ENCODE data around the gene FYB2.
A peak's percentile ranks its signal among the peaks of the same experiment; 100 is the strongest.

The FYB2 gene

DNA sequence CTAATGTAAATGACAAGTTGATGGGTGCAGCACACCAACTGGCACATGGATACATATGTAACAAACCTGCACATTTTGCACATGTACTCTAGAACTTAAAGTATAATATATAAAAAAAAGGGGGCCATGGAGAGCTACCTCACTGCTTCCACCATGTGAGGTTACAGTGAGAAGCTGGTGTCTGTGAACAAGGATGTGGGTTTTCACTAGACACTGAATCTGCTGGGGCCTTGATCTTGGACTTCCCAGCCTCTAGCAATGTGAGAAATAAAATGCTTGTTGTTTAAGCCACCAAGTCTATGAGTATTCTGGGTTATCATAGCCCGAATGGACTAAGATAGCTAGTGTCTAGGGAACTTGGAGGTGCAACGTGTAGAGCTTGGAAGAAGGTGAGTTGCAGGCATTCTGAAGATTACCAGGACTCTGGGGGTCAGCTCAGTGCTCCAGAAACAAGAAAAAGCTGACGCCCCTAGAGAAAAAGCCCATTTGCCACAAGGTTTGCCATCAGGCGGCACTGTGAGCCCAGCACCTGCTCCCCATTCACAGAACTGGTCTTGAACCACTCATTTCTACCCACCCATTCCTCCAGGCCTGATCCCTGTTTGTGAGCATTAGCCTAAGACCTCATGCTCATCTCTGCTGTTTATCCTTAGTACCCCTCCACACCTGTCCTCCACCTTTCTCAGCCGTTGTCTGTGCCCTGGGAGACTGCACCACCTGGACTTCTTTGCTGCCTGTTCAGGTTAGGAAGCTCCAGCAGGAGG lies 15.1 kb upstream of the FYB2 start:
- DNase-seq: no peak

DNA sequence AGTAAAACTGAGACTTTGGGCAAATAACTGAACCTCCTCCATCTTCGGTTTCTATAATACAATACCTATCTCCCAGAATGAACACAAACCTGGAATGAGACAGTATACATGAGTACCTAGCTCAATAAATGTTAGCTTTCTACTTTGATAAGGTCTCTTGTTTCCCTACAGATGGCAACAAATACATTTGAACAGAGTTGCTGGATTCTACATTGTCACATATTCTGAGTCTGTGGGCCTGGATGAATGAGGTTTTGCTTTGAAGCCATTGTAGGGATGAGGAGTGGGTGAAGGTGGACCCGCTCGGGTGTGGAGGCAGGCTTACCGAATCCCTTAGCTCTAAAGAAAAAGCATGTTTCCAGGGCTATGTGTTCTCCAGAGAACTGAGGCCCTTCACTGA lies 13.9 kb upstream of the FYB2 start:
- DNase-seq: no peak

DNA sequence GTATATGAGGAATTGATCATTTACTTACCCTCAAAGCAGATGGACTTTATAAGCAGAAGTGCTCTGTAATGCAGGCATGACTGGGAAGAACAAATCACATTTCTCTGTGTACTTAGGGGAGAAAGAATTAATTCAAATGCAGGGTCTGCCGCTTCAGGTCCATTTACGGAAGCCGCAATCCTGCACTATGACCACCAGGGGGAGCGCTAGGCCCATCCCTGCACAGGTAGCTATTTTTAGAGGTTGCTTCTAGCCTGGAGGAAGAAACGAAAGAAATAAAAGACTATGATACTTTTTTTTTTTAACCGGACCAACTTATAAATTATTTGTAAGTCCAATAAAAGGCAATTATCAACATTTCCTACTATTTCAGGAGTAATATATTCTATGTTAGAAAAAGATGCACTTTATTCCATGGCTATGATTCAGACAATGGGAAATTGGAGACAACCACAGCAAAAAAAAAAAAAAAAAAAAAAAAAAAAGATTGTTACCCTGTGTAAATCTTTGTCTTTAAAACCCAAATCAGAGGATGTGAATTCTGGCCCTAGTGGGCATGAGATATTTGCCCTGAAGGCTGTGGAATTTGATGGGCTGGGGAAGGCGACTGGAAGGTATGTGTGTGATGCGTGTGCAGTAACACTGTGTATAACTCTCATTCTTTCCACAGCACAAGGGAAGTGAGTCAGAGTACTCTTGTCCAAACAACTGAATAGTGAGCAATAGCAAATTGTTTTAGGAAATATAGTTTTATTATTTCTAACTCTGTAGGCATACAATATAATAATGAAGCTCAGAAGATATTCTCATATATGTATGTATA lies 12.9 kb upstream of the FYB2 start:
- peak; percentile 36 for DNase-seq

DNA sequence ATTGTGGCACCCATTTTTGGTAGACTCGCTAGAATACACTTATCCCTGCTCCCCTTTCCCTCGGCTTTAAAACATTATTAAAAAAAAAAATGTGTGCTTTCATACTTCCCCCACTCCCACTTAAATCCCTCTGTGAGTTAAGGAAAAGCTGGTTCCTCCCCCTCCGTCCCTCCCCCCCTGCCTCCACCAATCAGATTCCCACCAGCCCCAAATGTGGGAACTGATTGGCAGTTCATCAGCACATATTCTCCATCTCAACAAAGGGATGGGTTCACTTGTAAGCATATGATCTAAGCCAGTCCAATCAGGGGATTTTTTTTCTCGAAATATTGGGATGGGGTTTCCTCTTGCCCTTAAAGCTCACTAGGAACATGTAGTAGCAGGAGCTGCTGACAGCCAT lies 10.8 kb upstream of the FYB2 start:
- no peak for DNase-seq

DNA sequence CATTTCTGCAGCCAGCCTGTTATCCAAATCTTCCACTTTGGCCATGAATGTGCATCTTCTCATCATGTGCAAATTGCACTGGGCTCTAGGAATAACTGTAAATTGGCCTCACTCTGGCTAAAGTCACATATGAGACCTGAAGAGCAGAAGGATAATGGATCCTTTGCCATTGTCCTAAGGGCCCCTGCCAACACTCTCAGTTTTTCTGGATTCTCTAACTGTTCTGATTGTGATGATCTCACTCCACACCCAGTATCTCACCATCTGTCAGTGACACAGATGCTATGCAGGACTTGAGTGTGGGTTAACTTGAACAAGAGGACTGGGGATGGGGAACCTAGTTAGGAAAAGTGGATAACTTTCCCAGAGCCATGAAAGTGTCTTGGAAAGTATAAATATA lies 8.5 kb upstream of the FYB2 start:
- DNase-seq: no peak

DNA sequence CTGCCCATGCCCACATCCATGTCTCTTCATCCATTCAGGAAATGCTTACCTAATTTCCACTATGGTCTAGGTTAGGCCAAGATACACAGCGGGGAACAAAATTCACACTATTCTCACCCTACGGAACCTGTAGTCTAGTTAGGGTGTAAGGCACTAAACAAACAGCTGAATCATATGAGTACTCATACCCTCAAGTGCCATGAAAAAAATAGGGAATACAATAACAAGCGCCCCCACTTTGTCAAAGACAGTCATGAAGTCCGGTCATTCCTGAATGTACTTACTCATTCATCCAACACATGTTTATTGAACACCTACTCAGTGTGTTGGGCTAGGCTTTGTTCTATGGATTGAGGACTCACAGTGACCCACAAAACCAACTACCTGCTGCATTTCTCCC lies 6.2 kb upstream of the FYB2 start:
- no peak for DNase-seq

DNA sequence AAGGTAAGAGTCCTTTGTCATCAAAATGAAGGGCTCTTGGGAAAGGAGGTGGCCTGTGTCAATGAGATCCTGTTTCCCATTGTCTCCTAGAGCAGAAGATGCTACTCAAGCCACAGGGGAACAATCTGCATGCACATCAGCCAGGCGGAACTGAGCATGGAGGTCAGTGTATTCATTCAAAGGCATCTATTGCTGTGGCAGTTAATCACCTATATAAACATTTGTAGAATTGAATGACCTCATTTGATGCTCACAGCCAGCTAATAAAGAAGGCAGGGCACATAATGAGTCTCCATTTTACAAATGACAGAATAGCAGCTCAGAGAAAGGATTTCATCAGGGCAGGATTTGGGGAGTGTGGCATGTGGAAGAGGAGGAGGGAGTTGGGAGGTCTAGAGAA lies 5.7 kb upstream of the FYB2 start:
- no peak for DNase-seq

DNA sequence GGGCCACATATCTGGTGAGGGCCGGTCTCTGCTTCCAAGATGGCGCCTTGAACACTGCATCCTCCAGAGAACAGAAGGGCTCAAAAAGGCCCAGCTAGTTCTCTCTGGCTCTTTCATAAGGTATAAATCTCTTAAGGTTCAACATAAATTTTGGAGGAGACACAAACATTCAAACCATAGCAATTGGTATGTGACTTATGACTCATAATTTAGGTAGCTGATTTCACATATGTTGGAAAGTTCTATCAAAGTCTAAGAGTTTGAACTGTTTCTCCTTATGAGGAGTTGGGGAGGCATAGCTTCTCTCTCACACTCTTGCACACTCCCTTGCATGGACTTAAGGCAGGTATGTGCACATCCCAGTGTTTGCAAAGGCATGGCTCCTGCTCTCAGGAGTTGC lies 5.1 kb upstream of the FYB2 start:
- DNase-seq: no peak

DNA sequence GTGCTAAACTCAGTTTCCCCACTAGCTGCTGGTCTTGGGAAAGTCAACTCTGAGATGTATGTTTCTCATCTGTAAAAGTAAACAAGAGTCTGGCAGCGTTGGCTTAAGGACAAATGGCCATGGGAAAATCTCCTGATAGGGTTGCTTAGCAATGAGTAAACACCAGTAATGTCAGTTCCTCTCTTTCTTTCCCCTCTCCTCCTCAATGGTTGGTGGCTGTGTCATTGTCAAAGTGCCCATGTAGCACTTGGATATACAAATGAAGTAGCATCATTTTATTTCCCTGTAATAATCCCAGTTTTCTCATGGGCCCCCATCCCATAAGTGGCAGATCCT lies 2.2 kb upstream of the FYB2 start:
- no peak for DNase-seq

DNA sequence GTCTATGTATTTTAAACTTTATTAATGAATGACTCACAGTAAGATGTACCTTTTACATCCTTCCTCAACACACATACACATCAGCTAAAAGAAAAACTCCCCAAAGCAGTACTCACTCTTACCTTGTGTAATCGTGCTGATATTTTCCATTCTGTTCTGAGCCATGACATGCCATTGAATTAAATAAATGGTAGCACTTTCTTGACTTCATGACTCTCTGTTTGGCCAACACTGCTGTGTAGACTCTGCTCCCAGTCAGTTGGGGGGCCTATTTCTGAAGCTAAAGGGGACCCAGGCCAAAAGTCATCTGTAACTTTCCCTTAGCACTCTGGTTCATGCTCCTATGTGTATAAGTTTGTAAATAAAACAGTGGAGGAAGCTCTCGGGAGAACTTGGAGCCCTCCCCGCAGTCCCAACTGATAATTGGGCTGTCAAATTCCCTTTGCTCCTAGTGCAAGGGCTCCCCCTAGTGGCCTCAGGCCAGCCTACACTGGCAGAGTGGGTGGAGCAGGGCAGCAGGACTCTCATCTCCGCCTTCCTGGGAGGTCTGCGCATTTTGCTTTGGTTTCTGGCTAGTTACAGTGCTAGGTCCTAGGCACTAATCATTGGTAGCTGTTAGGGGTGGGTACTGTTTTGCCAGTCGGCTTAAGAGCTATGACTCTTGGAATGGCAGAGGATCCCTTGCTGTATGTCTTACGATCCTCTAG lies 1.7 kb upstream of the FYB2 start:
- peak; percentile 80 for DNase-seq

DNA sequence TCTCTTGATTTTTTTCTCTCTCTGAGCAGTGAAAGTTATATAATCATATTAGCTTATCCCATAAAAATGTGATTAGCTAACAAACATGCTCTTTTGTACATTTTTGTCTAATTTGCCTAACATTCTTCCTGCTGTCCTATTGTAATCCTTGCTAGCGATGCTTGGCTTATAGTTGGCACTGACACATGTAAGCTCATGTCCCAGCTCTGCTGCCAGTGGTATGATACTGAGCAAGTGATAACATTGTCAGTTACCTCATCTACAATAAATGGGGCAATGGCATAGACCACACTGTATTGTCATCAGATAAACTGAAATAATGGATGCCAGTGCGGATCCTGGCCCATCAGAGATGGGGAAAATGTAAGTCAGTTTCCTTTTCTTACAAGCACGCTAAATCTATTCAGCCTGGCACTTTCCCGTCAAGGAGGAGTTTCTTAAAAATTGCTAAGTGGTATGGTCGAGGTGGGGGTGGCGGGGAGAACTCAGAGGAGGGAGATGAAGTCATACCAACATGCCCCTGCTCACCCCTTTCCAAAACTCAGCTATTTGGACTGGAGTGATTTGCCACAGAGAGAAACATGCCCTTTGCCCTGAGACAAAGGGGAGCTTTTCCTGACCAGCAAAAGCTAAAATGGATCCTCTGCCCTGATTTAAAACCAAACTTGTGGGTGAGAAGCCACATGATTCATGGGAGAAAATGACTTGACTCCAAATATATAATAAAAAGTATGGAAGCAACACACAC lies 1.3 kb downstream of the FYB2 start:
- DNase-seq: no peak

DNA sequence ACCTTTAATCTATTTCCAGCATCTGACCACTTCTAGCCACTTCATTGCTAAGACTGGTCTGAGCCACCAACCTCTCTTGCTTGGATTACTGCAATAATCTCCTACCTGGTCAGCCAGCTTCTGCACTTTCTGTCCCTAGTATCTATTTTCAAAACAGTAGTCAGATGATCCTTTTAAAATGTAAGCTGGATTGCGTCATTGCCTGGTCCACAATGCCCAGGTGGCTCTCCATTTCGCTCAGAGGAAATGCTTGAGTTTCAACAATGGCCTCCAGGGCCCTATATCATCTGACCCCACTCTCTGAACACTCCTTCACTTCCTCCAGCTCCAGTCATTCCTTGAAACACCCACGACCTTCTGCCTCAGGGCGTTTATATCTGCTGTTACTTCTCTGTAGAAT lies 2.3 kb downstream of the FYB2 start:
- DNase-seq: peak; percentile 25

DNA sequence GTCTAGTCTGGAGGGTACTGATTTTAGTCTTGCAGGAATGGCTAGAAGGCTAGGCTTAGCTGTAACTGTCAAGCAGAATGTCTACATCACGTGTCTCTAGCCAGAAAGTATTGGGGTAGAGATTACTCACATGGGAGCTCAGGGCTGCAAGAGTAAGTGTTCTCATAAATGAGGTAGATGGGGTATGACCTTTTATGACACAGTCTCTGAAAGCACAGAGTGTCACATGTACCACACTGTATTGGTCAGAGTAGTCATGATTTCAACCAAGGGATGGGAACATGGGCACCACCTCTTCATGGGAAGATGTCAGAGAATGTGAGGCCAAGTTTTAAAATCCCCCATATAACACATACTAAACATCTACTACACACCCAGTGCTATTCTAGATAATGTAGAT lies 2.9 kb downstream of the FYB2 start:
- no peak for DNase-seq

DNA sequence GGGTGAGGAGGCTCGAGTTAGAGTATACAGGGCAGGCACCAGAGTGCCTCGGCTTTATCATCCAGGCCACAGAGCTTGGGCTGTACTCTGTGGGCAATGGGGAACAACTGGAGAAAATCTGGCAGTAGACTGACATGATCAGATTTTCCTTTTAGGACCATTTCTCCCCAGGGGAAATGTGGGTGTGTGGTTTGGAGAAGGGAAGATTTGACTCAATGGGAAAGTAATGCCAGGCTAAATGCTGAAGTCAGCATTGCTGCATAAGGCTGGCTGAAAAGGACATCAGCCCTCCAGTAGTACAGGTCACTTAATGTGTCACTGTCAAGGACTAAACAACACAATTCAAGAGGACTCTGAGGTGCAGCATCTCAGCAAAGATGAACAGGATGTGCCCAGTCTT lies 5.0 kb downstream of the FYB2 start:
- DNase-seq: no peak

DNA sequence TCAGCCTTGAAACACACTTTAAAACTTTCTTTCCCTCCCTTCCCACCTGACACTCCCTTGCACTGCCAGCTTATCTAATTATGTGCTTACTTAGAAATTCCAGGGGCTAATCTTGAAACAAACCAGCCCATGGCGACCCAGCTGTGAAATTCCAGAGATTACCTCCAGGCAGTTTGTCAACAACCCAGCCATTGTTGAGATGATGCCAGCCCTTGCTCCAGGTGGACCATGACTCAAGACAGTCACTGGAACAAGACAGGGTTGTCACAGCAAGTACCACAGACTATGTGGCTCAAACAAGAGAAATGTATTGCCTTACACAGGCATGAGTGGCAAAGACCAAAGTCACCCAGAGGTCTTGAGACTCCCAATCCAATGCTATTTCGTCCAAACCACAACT lies 7.9 kb downstream of the FYB2 start:
- no peak for DNase-seq

DNA sequence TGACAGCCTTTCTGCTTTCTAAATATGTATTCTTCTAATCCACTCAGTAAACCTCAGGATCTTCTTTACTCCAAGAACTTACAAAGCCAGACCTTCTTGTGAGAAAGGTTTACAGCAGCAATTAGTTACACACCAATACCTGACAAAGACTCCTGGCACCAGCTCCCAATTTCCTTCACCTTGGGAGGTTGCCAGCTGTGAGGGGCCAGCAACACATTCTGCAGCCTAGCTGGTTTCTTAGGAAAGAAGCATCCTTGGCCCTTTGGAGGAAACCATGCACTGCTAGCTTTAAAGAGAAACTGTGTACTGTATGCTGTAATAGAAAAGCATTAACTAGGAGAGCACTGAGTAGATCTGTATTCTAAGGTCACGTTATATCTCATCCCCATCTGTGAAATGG lies 10.8 kb downstream of the FYB2 start:
- DNase-seq: no peak

DNA sequence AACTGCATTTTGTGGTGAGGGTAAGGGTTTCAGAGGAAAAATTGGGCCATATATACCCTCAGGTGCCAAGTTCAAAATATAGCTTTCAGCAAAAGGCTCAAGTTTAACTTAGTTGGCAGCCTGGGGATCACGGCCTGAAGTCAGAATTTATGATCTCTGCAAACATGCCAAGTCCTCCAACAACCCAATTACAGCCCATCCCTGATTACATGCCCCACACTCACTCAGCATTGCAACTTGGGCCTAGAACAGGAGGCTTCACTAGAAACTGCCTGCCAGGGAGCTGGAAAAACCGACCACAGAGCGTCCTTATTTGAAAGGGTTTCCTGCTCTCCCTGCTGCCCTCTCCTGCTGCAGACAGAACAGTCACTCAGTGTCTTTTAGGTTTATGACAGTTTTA lies 12.4 kb downstream of the FYB2 start:
- DNase-seq: no peak

DNA sequence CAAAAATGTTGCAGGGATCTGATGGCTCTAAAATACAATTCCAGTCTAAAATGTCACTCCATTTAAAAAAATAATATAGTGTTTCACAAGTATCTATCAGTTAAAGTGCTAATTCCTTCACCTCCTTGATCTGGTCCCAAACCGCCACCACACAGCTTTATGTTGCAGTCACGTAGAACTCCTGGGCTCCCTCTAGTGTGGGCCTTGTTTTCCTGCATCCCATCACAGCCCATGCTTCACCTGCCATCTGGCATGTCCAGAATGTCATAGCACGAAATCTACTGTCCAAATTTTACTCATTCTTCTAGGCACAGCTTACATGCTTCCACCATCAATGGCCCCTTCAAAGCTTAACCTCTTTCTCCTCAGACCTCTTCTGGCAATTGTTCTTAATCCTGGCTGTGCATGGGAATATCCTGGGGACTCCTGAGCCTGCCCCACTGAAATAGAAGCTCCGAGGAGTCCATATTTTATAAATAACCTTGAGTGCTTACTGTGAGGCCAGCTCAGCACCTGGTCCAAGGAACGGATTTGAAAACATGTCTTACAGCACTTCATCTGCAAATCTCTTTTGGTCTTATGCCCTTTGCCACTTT lies 15.5 kb downstream of the FYB2 start:
- peak; percentile 58 for DNase-seq

DNA sequence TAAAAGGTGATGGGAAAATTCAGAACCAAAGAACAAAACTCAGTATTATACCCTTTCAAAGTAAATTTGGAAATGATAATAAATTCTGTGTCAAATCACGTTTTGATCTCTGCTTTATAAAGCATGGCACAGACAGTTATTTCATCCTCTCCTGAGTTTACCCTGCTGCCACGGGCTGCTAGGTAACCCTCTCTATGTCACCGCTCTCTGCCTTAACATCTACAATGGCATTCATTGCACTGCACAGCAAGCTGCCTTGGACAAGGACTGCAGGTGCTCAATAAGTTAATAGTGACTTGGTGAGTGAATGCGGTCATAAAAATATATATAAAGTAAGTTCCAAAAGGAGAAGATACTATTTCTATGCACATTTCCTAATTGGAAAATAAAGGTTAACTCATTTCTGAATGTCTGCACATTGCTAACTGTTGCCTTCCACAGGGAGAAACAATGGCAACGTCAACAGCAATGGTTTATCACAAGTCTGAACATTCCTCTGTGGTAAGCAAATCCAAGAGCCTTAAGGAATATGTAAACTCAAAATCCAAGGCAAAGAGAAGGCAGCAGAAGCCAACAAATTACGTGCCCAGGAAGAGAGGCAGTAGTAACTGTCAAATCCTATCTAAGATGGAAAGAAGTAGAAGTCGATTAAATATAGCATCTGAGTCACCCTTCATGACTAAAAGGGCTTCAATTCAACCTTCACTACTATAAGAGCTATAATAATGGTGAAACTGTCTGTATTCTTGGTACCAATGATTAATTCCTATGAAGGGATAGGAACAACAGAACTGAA lies 19.4 kb downstream of the FYB2 start:
- DNase-seq: no peak

DNA sequence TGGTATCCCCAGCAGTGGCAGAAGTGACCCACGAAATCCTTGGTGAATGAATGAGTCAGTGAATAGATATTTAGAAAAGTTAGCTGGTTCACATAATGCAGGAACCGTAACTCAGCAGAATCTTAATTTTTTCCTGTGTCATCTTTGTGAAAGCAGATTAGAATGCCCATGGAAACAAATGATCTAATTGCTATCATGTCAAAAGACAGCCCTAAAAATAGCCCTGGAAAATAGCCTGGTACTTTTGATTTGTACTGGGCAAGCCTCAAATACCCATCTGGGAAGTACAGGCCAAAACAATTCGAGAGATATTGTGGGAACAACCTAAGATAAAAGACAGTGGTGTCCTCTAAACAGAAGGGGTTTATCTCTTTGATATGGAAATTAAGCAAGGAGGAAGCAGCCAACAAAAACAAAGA lies 21.1 kb downstream of the FYB2 start:
- DNase-seq: no peak

DNA sequence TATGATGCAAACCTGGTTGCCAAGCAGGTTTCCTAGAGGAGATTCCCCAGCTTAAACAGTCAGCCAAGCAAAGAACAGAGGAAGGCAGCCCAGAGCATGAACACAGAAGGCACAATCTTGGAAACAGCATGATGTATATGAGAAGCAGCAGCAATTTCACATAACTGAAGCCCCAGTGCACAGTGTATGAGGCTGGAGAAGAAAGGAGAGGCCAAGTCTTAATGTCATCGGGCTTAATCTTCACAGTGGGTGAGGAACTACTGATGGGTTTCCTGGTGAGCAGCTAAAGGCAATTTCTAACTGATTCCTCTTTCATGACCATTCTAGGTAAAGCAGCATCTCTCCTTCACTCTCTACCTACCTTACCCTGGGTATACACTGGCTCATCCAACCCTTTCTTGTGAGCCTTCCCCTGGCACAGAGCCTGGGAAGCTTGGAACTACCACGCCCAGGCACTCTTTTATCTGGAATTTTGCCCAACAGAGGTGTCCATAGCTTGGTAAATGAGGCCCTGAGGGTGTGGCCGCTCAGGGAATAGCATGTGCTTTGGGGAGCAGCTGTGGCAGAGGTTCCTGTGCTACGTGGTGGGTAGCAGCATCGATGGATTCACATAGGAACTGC lies 22.0 kb downstream of the FYB2 start:
- no peak for DNase-seq

DNA sequence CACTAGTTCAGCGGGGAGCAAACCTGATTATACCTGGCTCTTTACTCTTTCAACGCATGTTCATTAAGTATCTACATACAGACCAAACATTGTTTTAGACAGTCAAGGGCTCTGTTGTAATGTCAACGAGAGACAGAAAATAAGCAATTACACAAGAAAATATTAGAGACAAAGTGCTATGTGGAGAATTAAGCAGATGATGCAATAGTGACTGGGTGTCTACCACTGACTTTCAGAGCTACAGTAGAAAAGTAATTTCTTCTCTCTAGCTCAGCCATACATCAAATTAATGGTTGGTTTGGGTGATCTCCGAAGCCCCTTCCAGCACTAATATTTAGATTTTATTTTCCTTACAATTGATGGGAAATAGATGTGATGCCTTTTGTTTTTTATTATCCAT lies 23.3 kb downstream of the FYB2 start:
- DNase-seq: no peak
